RPMI8226 (cell line): ENCODE measurements around the gene PLCXD1.
A peak's percentile ranks its signal among the peaks of the same experiment; 100 is the strongest.
"Not testable (repeated sequence)": the region's sequence is repeated elsewhere in the genome, so short reads cannot be mapped to it uniquely, and the experiment has no call there.

Source experiments
- DNase-seq: peaks from one replicate; pipeline ENCODE4 v3.0.0-alpha.2; 2015

The PLCXD1 gene

GRCh38 chrX:292900-293897, 12.0 kb downstream of the PLCXD1 start:
- DNase-seq: no peak

- no peak for DNase-seq
Measured at GRCh38 chrX:295136-295535, 14.0 kb downstream of the PLCXD1 start.

- DNase-seq: no peak
Measured at GRCh38 chrX:298993-299392, 17.8 kb downstream of the PLCXD1 start.

- DNase-seq: no peak
Measured at GRCh38 chrX:300334-300733, 19.2 kb downstream of the PLCXD1 start.

DNA sequence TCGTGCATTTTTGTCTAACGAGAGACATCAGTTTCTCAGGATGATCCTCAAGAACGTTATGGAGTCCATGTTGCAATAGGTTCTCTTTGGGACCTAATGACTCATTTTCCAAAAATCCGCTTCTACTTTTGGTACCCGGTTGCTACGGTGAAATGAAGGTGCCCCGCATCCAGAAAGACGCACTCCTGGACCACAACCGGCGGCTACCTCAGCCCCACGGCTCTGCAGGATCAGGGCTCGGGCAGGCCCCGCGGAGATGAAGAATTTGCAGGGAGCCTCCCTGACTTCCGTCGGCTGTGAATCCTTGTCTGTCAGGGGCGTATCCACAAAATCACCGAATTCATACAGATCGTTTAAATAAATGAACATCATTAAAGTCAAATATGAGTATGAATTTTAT, 21.8 kb downstream of the PLCXD1 start:
- DNase-seq: no peak

DNA sequence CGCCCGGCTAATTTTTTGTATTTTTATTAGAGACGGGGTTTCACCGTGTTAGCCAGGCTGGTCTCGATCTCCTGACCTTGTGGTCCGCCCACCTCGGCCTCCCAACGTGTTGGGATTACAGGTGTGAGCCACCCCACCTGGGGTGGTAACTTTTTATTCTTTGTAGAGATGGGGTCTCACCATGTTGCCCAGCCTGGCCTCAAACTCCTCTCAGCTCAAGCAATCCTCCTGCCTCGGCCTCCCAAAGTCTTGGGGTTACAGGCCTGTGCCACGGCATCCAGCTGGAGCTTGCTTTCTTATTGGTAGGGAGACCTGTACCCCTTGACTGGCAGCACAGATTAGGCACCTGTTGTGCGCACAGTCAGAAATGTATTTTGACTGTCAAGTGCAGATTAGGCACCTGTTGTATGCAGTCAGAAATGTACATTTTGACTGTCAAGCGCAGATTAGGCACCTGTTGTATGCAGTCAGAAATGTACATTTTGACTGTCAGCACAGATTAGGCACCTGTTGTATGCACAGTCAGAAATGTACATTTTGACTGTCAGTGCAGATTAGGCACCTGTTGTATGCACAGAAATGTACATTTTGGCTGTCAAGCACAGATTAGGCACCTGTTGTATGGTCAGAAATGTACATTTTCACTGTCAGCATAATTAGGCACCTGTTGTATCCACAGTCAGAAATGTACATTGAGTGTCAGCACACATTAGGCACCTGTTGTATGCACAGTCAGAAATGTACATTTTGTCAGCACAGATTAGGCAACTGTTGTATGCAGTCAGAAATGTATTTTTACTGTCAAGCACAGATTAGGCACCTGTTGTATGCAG, 24.8 kb downstream of the PLCXD1 start:
- DNase-seq: peak; percentile 40

DNA sequence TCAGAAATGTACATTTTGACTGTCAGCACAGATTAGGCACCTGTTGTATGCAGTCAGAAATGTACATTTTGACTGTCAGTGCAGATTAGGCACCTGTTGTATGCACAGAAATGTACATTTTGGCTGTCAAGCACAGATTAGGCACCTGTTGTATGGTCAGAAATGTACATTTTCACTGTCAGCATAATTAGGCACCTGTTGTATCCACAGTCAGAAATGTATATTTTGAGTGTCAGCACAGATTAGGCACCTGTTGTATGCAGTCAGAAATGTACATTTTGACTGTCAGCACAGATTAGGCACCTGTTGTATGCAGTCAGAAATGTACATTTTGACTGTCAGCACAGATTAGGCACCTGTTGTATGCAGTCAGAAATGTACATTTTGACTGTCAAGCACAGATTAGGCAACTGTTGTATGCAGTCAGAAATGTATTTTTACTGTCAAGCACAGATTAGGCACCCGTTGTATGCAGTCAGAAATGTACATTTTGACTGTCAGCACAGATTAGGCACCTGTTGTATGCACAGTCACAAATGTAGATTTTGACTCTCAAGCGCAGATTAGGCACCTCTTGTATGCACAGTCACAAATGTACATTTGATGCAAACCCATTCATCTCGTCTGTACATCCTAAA, 25.6 kb downstream of the PLCXD1 start:
- not testable (repeated sequence) for DNase-seq

- DNase-seq: no peak
Measured at GRCh38 chrX:307261-308111, 26.3 kb downstream of the PLCXD1 start.

- no peak for DNase-seq
Measured at GRCh38 chrX:308821-309520, 27.8 kb downstream of the PLCXD1 start.

- no peak for DNase-seq
Measured at GRCh38 chrX:310621-311155, 29.5 kb downstream of the PLCXD1 start.

DNA sequence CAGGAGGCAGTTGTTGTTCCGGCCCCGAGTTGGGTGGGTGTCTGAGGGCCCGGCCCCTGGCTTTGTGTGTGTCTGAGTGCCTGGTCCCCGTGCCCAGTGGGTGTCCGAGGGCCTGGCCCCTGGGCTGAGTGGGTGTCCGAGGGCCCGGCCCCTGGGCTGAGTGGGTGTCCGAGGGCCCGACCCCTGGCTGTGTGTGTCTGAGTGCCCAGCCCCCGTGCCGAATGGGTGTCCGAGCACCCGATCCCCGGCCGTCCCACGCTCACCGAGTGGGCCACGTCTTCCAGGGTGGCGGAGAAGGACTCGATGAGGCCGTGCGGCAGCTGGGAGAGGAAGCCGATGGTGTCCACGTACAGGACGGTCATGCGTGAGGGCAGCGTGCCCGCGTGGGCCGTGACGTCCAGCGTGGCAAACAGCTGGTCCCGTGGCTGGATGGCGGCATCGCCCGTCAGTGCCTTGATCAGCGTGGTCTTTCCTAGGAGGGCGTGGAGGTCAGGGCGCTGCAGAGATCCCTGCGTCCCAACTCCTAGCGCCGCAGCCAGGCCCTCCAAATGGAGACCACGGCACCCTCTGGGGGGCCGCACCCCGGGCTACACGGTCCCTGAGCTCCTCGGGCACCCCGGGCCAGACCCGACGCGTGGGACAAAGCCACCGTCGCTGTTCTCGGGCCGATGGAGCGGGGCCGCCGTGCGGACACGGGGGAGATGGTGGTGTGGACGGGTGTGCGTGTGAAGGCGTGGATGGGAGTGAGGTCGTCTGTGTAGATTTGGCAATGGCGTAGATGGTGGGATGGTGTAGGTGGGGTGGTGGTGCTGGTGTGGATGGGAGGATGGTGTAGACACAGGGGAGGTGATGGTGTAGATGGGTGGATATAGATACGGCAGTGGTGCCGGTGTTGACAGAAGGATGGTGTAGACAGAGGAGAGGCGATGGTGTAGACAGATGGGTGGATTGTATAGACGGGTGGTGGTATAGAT, 30.3 kb downstream of the PLCXD1 start:
- DNase-seq: no peak

GRCh38 chrX:312621-313331, 31.6 kb downstream of the PLCXD1 start:
- DNase-seq: no peak

- DNase-seq: no peak
Measured at GRCh38 chrX:313546-313945, 32.4 kb downstream of the PLCXD1 start.

DNA sequence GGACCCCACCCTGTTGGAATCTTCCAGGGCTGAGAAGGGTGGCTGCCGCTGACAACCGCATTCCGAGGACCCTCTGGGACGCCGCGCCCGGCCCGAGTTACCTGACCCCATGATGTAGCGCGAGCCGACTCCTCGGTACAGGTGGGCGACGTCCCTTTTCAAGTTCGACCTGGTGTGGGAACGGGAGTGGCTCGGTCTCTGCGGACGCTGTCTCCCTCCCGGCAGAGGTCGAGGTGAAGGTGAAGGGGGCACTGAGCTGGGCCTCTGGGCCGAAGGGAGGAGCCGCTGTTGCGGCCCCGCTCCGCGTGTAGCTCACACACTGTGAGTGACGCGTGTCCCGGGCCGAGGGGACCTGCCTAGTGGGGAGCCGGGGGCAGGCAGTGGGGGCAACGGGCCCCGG, 32.9 kb downstream of the PLCXD1 start:
- DNase-seq: no peak

DNA sequence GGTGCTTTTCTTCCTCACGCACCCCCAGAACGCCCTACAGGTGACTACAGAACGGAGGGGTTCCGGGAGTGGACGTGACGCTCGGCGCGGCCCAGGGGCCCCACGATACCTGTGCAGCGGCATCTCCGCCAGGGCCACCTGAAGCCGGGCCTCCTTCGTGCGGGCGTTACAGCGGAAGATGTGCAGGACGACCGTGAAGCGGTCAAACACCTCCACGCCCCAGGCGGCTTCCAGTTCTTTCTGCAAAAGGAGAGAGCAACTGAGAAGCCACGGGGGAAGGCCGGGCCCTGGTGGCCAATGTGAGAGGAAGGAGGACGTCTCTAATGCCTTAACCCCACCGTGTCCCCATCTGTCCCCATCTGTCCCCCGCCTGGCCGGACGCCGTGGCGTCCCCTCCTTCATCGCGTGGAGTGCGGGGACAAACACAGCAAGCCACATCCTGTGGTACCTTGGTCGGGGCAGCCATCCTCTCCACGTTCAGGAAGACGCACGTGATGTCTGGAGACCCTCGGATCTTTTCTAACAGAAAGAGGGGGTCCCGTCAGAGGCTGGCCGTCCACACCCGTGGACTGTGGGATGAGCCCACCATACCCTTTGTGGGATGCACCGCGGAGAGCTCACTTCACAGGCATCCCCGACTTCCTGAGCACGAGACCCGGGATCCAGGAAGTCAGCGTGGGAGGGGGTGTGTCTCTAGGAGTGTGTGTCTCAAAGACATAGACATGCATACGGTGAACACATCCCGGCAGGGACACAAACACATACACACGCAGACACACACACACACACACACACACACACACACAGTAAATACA, 33.8 kb downstream of the PLCXD1 start:
- no peak for DNase-seq

- no peak for DNase-seq
Measured at GRCh38 chrX:316351-317325, 35.5 kb downstream of the PLCXD1 start.

- DNase-seq: no peak
Measured at GRCh38 chrX:317424-318067, 36.4 kb downstream of the PLCXD1 start.
